ENCODE data around the gene RAB25.
A peak's percentile ranks its signal among the peaks of the same experiment; 100 is the strongest.

The RAB25 gene

DNA sequence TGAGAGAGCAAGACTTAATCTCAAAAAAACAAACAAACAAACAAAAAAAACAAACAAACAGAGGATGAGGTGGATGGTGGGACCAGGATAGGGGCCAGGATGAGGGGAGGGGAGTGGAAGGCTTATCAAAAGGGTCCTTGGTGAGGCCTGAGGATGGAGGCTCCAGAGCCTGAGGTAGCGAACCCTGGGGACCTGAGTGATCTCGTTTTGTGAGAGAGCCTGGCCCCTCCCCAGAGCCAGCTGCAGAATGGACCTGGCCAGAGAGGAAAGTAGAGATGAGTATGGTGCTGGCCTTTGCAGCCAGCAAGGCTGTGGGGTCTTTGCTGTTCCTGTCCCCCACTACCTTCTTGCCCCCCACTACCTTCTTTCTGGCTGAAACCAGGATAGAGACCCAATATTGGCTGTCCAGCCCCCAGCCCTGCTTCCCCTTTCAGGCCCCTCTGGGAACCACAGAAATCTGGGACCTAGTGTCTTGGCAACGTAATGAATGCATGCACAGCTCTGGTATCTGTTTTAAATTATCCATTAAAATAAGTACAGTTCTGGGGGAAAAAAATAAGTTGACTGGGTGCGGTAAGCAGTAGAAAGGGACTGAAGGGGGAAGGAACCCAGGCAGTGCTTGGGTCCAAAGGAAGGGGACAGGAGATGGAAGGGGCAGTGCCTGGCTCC, 52.5 kb downstream of the RAB25 start:
- Histone ChIP-seq H4K20me1 (ENCODE audit: low read depth, low read length) (no peaks in the 10 kb centered on the region), H3K9me2 (replicated peaks; ENCODE audit: insufficient read depth, low read length) (no peaks in the 10 kb centered on the region), H3K36me3 (ENCODE audit: low read length) (no peaks in the 10 kb centered on the region), H3K4me2 (ENCODE audit: low read depth, low read length, poor library complexity, severe bottlenecking) (no peak overlapping the region), H3K9ac (ENCODE audit: low read length) (no peak overlapping the region), H3K4me3 (ENCODE audit: insufficient read depth, low read length, poor library complexity, severe bottlenecking) (no peak overlapping the region), H2AFZ (ENCODE audit: low read depth, low read length, severe bottlenecking) (no peak overlapping the region), H3K9me3 (ENCODE audit: insufficient read depth, low read length) (no peaks in the 10 kb centered on the region), H3K27ac (ENCODE audit: low read depth, low read length) (no peak overlapping the region), H3F3A (ENCODE audit: insufficient read depth) (no peaks in the 10 kb centered on the region), H3K79me2 (ENCODE audit: insufficient read depth, low read length) (no peaks in the 10 kb centered on the region), H3K27me3 (ENCODE audit: low read length) (no peaks in the 10 kb centered on the region)
- TF ChIP-seq, protein P1, sequence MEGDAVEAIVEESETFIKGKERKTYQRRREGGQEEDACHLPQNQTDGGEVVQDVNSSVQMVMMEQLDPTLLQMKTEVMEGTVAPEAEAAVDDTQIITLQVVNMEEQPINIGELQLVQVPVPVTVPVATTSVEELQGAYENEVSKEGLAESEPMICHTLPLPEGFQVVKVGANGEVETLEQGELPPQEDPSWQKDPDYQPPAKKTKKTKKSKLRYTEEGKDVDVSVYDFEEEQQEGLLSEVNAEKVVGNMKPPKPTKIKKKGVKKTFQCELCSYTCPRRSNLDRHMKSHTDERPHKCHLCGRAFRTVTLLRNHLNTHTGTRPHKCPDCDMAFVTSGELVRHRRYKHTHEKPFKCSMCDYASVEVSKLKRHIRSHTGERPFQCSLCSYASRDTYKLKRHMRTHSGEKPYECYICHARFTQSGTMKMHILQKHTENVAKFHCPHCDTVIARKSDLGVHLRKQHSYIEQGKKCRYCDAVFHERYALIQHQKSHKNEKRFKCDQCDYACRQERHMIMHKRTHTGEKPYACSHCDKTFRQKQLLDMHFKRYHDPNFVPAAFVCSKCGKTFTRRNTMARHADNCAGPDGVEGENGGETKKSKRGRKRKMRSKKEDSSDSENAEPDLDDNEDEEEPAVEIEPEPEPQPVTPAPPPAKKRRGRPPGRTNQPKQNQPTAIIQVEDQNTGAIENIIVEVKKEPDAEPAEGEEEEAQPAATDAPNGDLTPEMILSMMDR (IDR thresholded peaks at IDR 0.05; ENCODE audit: insufficient read depth, low read length, poor library complexity, severe bottlenecking): no peak
- TF ChIP-seq EZH2phosphoT487 (conservative IDR thresholded peaks at IDR 0.05; ENCODE audit: low read length): no peak

DNA sequence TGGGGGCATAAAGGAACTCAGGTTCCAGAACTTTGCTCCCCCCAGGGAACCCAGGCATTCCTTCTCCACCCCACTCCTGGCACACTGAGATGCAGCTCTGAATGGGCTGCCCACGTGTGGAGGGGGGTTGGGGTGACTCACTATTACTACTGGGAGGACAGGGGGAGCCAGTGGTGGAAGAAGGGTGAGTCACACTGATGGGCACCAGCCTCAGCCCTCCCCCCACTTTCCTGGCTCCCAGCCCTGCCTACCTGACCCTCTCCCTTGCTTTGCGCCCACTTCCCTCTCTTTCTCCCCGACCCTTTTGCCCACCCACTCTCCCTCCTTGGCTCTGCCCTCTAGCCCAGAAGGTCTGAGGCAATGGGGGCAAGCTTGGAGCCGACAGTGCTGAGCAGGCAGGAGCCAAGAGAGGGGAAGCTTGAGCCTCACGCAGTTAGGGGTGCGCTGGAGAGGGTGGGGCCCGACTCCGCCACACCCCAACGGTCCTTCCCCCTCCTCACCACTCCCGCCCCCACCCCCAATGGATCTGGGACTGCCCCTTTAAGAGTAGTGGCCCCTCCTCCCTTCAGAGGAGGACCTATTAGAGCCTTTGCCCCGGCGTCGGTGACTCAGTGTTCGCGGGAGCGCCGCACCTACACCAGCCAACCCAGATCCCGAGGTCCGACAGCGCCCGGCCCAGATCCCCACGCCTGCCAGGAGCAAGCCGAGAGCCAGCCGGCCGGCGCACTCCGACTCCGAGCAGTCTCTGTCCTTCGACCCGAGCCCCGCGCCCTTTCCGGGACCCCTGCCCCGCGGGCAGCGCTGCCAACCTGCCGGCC, 53.4 kb downstream of the RAB25 start, which contains the start of gene LMNA:
Gene LMNA (plus strand): TSS at position 611 of the 818 bp plus-strand sequence. CDS start 208 bp downstream, outside the sequence.
- Histone ChIP-seq H3F3A (ENCODE audit: insufficient read depth) (no peaks in the 10 kb centered on the region), H3K4me2 (ENCODE audit: low read depth, low read length, poor library complexity, severe bottlenecking) (peak within 1 kb of the TSS; percentile 54), H4K20me1 (ENCODE audit: low read depth, low read length) (no peaks in the 10 kb centered on the region), H3K9ac (ENCODE audit: low read length) (peak within 1 kb of the TSS; percentile 24; the same call in 1 of the 2 replicates), H3K9me3 (ENCODE audit: insufficient read depth, low read length) (no peaks in the 10 kb centered on the region), H3K79me2 (ENCODE audit: insufficient read depth, low read length) (no peaks in the 10 kb centered on the region), H3K27ac (ENCODE audit: low read depth, low read length) (no peak within 1 kb of the TSS), H3K9me2 (replicated peaks; ENCODE audit: insufficient read depth, low read length) (no peaks in the 10 kb centered on the region), H3K27me3 (ENCODE audit: low read length) (no peaks in the 10 kb centered on the region), H3K36me3 (ENCODE audit: low read length) (no peaks in the 10 kb centered on the region), H3K4me3 (ENCODE audit: insufficient read depth, low read length, poor library complexity, severe bottlenecking) (peak within 1 kb of the TSS; percentile 24), H2AFZ (ENCODE audit: low read depth, low read length, severe bottlenecking) (peak within 1 kb of the TSS; percentile 2)
- TF ChIP-seq, protein P1 (IDR thresholded peaks at IDR 0.05; ENCODE audit: insufficient read depth, low read length, poor library complexity, severe bottlenecking): no peak
- no peak for TF ChIP-seq EZH2phosphoT487 (conservative IDR thresholded peaks at IDR 0.05; ENCODE audit: low read length)

DNA sequence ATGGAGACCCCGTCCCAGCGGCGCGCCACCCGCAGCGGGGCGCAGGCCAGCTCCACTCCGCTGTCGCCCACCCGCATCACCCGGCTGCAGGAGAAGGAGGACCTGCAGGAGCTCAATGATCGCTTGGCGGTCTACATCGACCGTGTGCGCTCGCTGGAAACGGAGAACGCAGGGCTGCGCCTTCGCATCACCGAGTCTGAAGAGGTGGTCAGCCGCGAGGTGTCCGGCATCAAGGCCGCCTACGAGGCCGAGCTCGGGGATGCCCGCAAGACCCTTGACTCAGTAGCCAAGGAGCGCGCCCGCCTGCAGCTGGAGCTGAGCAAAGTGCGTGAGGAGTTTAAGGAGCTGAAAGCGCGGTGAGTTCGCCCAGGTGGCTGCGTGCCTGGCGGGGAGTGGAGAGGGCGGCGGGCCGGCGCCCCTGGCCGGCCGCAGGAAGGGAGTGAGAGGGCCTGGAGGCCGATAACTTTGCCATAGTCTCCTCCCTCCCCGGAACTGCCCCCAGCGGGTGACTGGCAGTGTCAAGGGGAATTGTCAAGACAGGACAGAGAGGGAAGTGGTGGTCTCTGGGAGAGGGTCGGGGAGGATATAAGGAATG, 54.1 kb downstream of the RAB25 start:
- Histone ChIP-seq H3K36me3 (ENCODE audit: low read length) (no peaks in the 10 kb centered on the region), H3K9ac (ENCODE audit: low read length) (peak overlapping the region; percentile 24; the same call in 1 of the 2 replicates), H3K4me3 (ENCODE audit: insufficient read depth, low read length, poor library complexity, severe bottlenecking) (peak overlapping the region; percentile 24), H3F3A (ENCODE audit: insufficient read depth) (no peaks in the 10 kb centered on the region), H3K27me3 (ENCODE audit: low read length) (no peaks in the 10 kb centered on the region), H3K9me2 (replicated peaks; ENCODE audit: insufficient read depth, low read length) (no peaks in the 10 kb centered on the region), H3K9me3 (ENCODE audit: insufficient read depth, low read length) (no peaks in the 10 kb centered on the region), H3K27ac (ENCODE audit: low read depth, low read length) (no peak overlapping the region), H3K4me2 (ENCODE audit: low read depth, low read length, poor library complexity, severe bottlenecking) (peak overlapping the region; percentile 54), H4K20me1 (ENCODE audit: low read depth, low read length) (no peaks in the 10 kb centered on the region), H3K79me2 (ENCODE audit: insufficient read depth, low read length) (no peaks in the 10 kb centered on the region), H2AFZ (ENCODE audit: low read depth, low read length, severe bottlenecking) (peak overlapping the region; percentile 2)
- peak; percentile 76; the same call in 1 of the 2 replicates for TF ChIP-seq EZH2phosphoT487 (conservative IDR thresholded peaks at IDR 0.05; ENCODE audit: low read length)
- TF ChIP-seq, protein P1 (IDR thresholded peaks at IDR 0.05; ENCODE audit: insufficient read depth, low read length, poor library complexity, severe bottlenecking): no peak
